WERI-Rb-1 (cell line): ENCODE data around the gene KLHL3.

Experiments used
- DNase-seq: peaks from one replicate; pipeline ENCODE4 v3.0.0-alpha.2; 2020
- H3K27ac ChIP-seq: fragments of 250-450 bp; sonication (Bioruptor Pico); 2 replicates; pipeline ENCODE4 v1.5.1; 2020; ENCODE audit warnings: mild to moderate bottlenecking, moderate library complexity
- H3K27me3 ChIP-seq: fragments of 250-450 bp; sonication (Bioruptor Pico); 2 replicates; pipeline ENCODE4 v1.5.1; 2021; ENCODE audit warnings: mild to moderate bottlenecking, low read depth, moderate library complexity; ENCODE audit not compliant: insufficient read depth, severe bottlenecking
- H3K36me3 ChIP-seq: fragments of 250-450 bp; sonication (Bioruptor Pico); 2 replicates; pipeline ENCODE4 v1.5.1; 2020; ENCODE audit warnings: mild to moderate bottlenecking, moderate library complexity
- H3K4me3 ChIP-seq: 2 replicates; pipeline ENCODE4 v1.5.1; 2011; ENCODE audit warnings: low read depth, mild to moderate bottlenecking, control low read depth, low read length
- H3K9me3 ChIP-seq: fragments of 250-450 bp; sonication (Bioruptor Pico); 2 replicates; pipeline ENCODE4 v1.5.1; 2021; ENCODE audit warnings: mild to moderate bottlenecking, moderate library complexity; ENCODE audit not compliant: severe bottlenecking
- CTCF ChIP-seq: IDR thresholded peaks from 2 replicates; pipeline ENCODE4 v1.5.1; 2011; ENCODE audit warnings: low read depth, mild to moderate bottlenecking, control low read depth, inconsistent platforms, low read length

Gene KLHL3

GRCh38 chr5:137624786-137625349 lies 111.0 kb downstream of the KLHL3 start:
- no peaks in the 10 kb centered on the region for H3K9me3 ChIP-seq
- DNase-seq: no peak
- no peaks in the 10 kb centered on the region for H3K36me3 ChIP-seq

DNA sequence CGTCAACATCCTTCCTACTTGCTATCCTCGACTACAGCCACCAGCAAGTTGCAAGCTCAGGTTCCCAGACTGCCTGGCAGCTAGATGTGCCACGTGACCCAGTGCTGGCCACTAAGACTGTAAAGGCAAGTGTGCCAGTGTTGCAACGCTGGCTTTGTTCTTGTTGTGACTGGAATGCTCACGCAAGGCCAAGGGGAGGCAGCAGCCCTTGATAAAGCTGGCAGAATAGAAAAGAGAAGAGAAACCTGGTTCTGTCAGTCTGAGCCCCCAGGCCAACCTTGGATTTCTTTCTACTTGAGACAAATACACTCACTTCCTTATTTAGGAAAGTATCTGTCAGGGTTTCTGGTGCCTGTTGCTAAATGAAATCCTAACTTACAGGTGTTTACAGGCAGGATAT lies 113.0 kb downstream of the KLHL3 start:
- DNase-seq: no peak
- Histone ChIP-seq H3K27me3 (no peaks in the 10 kb centered on the region), H3K27ac (no peak overlapping the region), H3K9me3 (no peaks in the 10 kb centered on the region), H3K4me3 (no peak overlapping the region), H3K36me3 (no peaks in the 10 kb centered on the region)
- no peak for TF ChIP-seq CTCF

More at GRCh38 chr5:137624786-137625349, 111.0 kb downstream of the KLHL3 start:
- H3K4me3 ChIP-seq: no peak overlapping the region
- no peak for TF ChIP-seq CTCF
- no peak overlapping the region for H3K27ac ChIP-seq
- no peaks in the 10 kb centered on the region for H3K27me3 ChIP-seq

DNA sequence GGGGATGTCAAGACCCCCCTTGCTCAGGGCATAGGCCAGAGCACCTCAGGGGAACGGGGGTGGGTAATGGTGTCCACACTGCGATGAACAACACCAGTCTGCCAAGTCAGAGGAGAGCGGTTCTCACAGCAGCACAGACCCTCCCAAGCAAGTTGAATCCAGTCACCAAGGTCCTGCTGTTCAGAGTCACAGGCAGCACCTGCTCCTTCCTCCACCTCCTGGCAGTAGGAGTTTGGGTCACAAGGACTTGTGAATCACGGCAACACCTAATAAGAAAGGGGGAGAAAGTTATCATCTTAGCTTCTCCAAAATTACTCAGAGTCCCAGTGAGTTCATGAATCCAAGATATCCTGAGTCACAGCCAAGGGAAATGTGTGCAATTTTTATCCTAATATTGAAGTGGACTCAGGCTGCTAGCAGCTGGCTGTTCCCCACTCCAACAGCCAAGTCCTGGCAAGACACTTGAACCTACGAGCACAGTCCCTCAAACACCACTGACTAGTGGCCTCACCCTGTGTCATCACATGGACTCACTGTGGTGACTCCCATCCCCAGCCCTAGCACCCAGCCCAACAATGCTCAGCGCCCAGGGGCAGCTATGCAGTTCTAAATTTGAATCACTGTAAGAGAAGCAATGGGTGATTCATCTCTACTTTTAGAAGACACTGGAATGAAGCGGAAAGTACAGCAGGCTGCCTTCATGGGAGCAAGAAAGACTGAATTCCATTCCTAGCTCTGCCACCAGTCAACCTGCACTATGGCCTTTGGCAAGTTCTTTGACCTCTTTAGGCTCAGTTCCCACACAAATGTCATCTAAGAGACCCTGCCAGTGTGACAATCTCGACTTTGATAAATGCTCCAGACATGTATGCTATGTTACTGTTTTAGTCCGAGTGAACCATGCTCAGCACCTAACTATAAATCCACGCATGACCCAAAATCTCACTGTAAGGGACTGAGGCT lies 113.7 kb downstream of the KLHL3 start:
- Histone ChIP-seq H3K36me3 (no peaks in the 10 kb centered on the region), H3K27me3 (no peaks in the 10 kb centered on the region), H3K27ac (no peak overlapping the region), H3K4me3 (no peak overlapping the region), H3K9me3 (no peaks in the 10 kb centered on the region)
- DNase-seq: no peak
- TF ChIP-seq CTCF: no peak

DNA sequence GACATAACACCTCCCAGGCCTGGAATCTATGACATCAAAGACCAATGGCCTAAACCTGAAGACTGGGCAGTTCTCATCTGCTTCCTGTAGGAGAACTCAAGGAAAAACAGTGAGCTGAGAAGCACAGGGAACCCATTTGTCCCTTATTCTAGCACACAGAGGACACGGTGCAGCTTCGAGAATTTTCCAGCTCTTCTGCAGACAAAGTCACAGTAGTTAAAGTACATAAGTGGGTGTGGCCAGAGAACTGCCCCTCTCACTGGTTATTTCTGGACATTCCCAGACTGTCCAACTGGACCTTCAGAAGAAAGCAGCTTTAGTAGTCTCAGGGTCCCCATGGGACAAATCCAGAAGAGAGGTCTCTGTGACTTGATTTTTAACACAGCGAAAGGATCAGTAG lies 114.6 kb downstream of the KLHL3 start:
- no peak for TF ChIP-seq CTCF
- no peak for DNase-seq
- Histone ChIP-seq H3K36me3 (no peaks in the 10 kb centered on the region), H3K9me3 (no peaks in the 10 kb centered on the region), H3K4me3 (no peak overlapping the region), H3K27ac (no peak overlapping the region), H3K27me3 (no peaks in the 10 kb centered on the region)

- no peak for TF ChIP-seq CTCF
- Histone ChIP-seq H3K36me3 (no peaks in the 10 kb centered on the region), H3K9me3 (no peaks in the 10 kb centered on the region), H3K4me3 (no peak overlapping the region), H3K27ac (no peak overlapping the region), H3K27me3 (no peaks in the 10 kb centered on the region)
- DNase-seq: no peak
These were observed 116.6 kb downstream of the KLHL3 start for GRCh38 chr5:137619191-137619870.
